Astrocyte (in vitro differentiated cells and primary cell): Measurements from ENCODE around the gene UGT3A1. TPM values are rescaled to one million over a fixed set of nuclear protein-coding genes. Genes with fewer than 3 reads are reported as not detected.

Source experiments
- DNase-seq: peaks from one replicate; pipeline ENCODE4 v3.0.0-alpha.2; 2010; ENCODE audit warnings: low read depth
- FAIRE-seq: peaks from 2 replicates; lab custom pipeline; 2011; peaks lifted over from hg19 to GRCh38; lab: Jason Lieb, UNC
- H2AFZ ChIP-seq: 2 replicates; pipeline ENCODE4 v1.6.0; 2012; ENCODE audit warnings: low read depth, low read length, inconsistent platforms
- H3K27ac ChIP-seq: 2 replicates; pipeline ENCODE4 v1.5.1; 2011; ENCODE audit warnings: low read depth, low read length, inconsistent platforms
- H3K27me3 ChIP-seq: 2 replicates; pipeline ENCODE4 v1.6.0; 2011; ENCODE audit warnings: low read length, inconsistent platforms; ENCODE audit not compliant: insufficient read depth
- H3K36me3 ChIP-seq: 2 replicates; pipeline ENCODE4 v1.5.1; 2011; ENCODE audit warnings: low read length, inconsistent platforms; ENCODE audit not compliant: insufficient read depth
- H3K4me1 ChIP-seq: 2 replicates; pipeline ENCODE4 v1.5.1; 2011; ENCODE audit warnings: low read length, inconsistent platforms; ENCODE audit not compliant: insufficient read depth
- H3K4me2 ChIP-seq: 2 replicates; pipeline ENCODE4 v1.6.0; 2012; ENCODE audit warnings: low read length, inconsistent platforms
- H3K4me3 ChIP-seq: 2 replicates; pipeline ENCODE4 v1.5.1; 2011; ENCODE audit warnings: low read depth, mild to moderate bottlenecking, low read length, inconsistent platforms; ENCODE audit not compliant: insufficient read depth
- H3K79me2 ChIP-seq: 2 replicates; pipeline ENCODE4 v1.6.0; 2012; ENCODE audit warnings: mild to moderate bottlenecking, low read length, inconsistent platforms; ENCODE audit not compliant: insufficient read depth
- H3K9ac ChIP-seq: 2 replicates; pipeline ENCODE4 v1.6.0; 2012; ENCODE audit warnings: mild to moderate bottlenecking, low read length, inconsistent platforms
- H3K9me3 ChIP-seq: 2 replicates; pipeline ENCODE4 v1.5.1; 2012; ENCODE audit warnings: low read depth, mild to moderate bottlenecking, low read length, inconsistent platforms; ENCODE audit not compliant: insufficient read depth
- H4K20me1 ChIP-seq: 2 replicates; pipeline ENCODE4 v1.6.0; 2012; ENCODE audit warnings: low read length, inconsistent platforms; ENCODE audit not compliant: insufficient read depth
- H3K27ac Mint-ChIP-seq: one replicate; pipeline ENCODE4 v1.8.0; 2021; ENCODE audit warnings: mild to moderate bottlenecking, mixed read lengths; ENCODE audit not compliant: unreplicated experiment
- H3K27me3 Mint-ChIP-seq: one replicate; pipeline ENCODE4 v1.8.0; 2021; ENCODE audit warnings: low read depth, mixed read lengths; ENCODE audit not compliant: unreplicated experiment
- H3K36me3 Mint-ChIP-seq: one replicate; pipeline ENCODE4 v1.8.0; 2021; ENCODE audit warnings: low read depth, mixed read lengths; ENCODE audit not compliant: unreplicated experiment
- H3K4me1 Mint-ChIP-seq: one replicate; pipeline ENCODE4 v1.8.0; 2021; ENCODE audit warnings: low read depth, mixed read lengths; ENCODE audit not compliant: unreplicated experiment
- H3K4me3 Mint-ChIP-seq: one replicate; pipeline ENCODE4 v1.8.0; 2021; ENCODE audit warnings: mild to moderate bottlenecking, moderate library complexity, mixed read lengths; ENCODE audit not compliant: unreplicated experiment
- H3K9me3 Mint-ChIP-seq: one replicate; pipeline ENCODE4 v1.8.0; 2021; ENCODE audit warnings: mild to moderate bottlenecking, mixed read lengths; ENCODE audit not compliant: unreplicated experiment
- EZH2 ChIP-seq: IDR thresholded peaks from 2 replicates; pipeline ENCODE4 v1.6.1; 2012; ENCODE audit warnings: mild to moderate bottlenecking, low read length, inconsistent platforms; ENCODE audit not compliant: insufficient read depth
- total RNA-seq: library from RNA; stranded (reverse); gene quantifications from 2 replicates; pipeline ENCODE4 v1.2.1, GENCODE V29; 2021
- TF ChIP-seq, protein P1 (sequence below): IDR thresholded peaks from 2 replicates; pipeline ENCODE4 v1.5.1; 2011; ENCODE audit warnings: low read depth, mild to moderate bottlenecking, inconsistent platforms, low read length, moderate library complexity; ENCODE audit not compliant: insufficient read depth

Gene UGT3A1
- total RNA-seq, 1 donor from 2014 or later = 0.14 TPM

DNA sequence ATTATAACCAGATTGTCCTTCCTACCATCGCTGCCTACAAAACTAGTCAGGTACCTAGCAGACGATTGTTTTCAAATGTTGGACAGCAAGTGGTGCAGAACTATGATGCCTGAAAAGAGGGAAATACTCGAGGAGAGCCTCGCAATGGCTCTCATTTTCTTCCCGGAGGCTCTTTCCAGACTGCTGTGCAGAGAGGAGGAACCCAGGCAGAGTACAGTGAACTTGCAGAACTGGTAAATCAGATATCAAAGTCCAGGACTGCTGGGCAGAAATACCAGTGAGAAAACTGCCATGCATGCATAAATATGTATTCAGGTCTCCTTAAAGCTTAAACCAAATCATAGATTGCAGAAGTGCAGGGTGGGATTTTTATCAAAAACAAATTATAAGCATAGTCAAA, 26.4 kb upstream of the UGT3A1 start:
- peaks cover 6% of the 10 kb centered on the region for H3K4me1 Mint-ChIP-seq
- DNase-seq (no peak), FAIRE-seq (no peak)
- H3K9me3 ChIP-seq = peaks cover 5% of the 10 kb centered on the region
- peaks cover 11% of the 10 kb centered on the region for H3K9me3 Mint-ChIP-seq
- H3K27ac Mint-ChIP-seq = no peak overlapping the region
- no peaks in the 10 kb centered on the region for H3K27me3 Mint-ChIP-seq
- TF ChIP-seq, protein P1, sequence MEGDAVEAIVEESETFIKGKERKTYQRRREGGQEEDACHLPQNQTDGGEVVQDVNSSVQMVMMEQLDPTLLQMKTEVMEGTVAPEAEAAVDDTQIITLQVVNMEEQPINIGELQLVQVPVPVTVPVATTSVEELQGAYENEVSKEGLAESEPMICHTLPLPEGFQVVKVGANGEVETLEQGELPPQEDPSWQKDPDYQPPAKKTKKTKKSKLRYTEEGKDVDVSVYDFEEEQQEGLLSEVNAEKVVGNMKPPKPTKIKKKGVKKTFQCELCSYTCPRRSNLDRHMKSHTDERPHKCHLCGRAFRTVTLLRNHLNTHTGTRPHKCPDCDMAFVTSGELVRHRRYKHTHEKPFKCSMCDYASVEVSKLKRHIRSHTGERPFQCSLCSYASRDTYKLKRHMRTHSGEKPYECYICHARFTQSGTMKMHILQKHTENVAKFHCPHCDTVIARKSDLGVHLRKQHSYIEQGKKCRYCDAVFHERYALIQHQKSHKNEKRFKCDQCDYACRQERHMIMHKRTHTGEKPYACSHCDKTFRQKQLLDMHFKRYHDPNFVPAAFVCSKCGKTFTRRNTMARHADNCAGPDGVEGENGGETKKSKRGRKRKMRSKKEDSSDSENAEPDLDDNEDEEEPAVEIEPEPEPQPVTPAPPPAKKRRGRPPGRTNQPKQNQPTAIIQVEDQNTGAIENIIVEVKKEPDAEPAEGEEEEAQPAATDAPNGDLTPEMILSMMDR = no peak
- no peak for TF ChIP-seq EZH2
- no peak overlapping the region for H3K4me3 Mint-ChIP-seq
- H3K27me3 ChIP-seq = no peaks in the 10 kb centered on the region
- no peak overlapping the region for H3K27ac ChIP-seq
- H3K79me2 ChIP-seq = no peaks in the 10 kb centered on the region
- H2AFZ ChIP-seq = no peak overlapping the region
- no peaks in the 10 kb centered on the region for H3K4me1 ChIP-seq
- no peaks in the 10 kb centered on the region for H3K36me3 ChIP-seq
- no peak overlapping the region for H3K4me2 ChIP-seq
- H4K20me1 ChIP-seq = no peaks in the 10 kb centered on the region
- H3K9ac ChIP-seq = no peak overlapping the region
- no peak overlapping the region for H3K4me3 ChIP-seq
- no peaks in the 10 kb centered on the region for H3K36me3 Mint-ChIP-seq

DNA sequence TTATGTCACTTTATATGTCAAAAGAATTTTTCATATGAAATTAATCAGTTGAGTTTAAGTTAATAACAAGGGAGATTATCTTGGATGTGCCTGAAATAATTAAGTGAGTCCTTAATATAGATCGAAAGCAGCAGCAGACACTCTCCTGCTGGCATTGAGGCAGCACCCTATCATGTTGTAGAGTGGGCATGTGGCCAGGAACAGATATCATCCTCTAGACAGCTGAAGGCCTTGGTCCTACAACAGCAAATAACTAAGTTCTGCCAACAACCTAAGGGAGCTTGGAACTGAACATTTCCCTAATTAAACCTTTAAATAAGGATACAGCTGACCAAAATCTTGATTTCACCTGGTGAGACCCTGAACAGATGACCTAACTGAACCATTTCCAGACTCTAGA, 25.8 kb upstream of the UGT3A1 start:
- no peaks in the 10 kb centered on the region for H4K20me1 ChIP-seq
- H3K9ac ChIP-seq = no peak overlapping the region
- Mint-ChIP-seq H3K27ac (no peak overlapping the region), H3K36me3 (no peaks in the 10 kb centered on the region), H3K27me3 (no peaks in the 10 kb centered on the region), H3K4me1 (peaks cover 1% of the 10 kb centered on the region), H3K4me3 (no peak overlapping the region), H3K9me3 (peaks cover 13% of the 10 kb centered on the region)
- FAIRE-seq = no peak
- no peaks in the 10 kb centered on the region for H3K79me2 ChIP-seq
- H3K36me3 ChIP-seq = no peaks in the 10 kb centered on the region
- H3K9me3 ChIP-seq = peaks cover 5% of the 10 kb centered on the region
- H3K27me3 ChIP-seq = no peaks in the 10 kb centered on the region
- DNase-seq = no peak
- no peaks in the 10 kb centered on the region for H3K4me1 ChIP-seq
- H3K27ac ChIP-seq = no peak overlapping the region
- H2AFZ ChIP-seq = no peak overlapping the region
- H3K4me2 ChIP-seq = no peak overlapping the region
- TF ChIP-seq, protein P1 = no peak
- TF ChIP-seq EZH2 = no peak
- no peak overlapping the region for H3K4me3 ChIP-seq

DNA sequence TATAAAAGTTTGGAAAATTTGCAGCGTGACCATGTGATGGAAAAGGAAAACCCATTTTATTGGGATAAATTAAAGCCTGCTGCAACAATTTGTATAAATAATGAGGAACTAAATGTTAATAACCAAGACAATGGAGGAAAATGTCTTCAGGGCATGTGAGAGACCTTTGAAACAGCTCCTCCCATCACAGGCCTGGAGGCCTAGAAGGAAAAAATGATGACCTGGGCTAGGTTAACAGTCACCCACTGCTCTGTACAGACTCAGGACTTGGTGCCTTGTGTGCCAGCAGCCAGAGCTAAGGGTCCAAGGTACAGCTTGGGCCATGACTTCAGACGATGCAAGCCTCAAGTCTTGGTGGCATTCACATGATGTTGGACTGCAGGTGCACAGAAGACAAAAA, 22.0 kb upstream of the UGT3A1 start:
- no peak for TF ChIP-seq EZH2
- TF ChIP-seq, protein P1 = no peak
- Histone ChIP-seq H3K4me3 (no peak overlapping the region), H3K4me2 (no peak overlapping the region), H4K20me1 (no peaks in the 10 kb centered on the region), H2AFZ (no peak overlapping the region), H3K9ac (no peak overlapping the region), H3K79me2 (no peaks in the 10 kb centered on the region), H3K9me3 (peaks cover 12% of the 10 kb centered on the region), H3K4me1 (no peaks in the 10 kb centered on the region), H3K36me3 (no peaks in the 10 kb centered on the region), H3K27ac (no peak overlapping the region), H3K27me3 (no peaks in the 10 kb centered on the region)
- no peaks in the 10 kb centered on the region for H3K4me1 Mint-ChIP-seq
- no peak overlapping the region for H3K27ac Mint-ChIP-seq
- H3K27me3 Mint-ChIP-seq = no peaks in the 10 kb centered on the region
- H3K9me3 Mint-ChIP-seq = peaks cover 15% of the 10 kb centered on the region
- DNase-seq (no peak), FAIRE-seq (no peak)
- H3K4me3 Mint-ChIP-seq = no peak overlapping the region
- H3K36me3 Mint-ChIP-seq = no peaks in the 10 kb centered on the region
